Measurements from ENCODE around the gene THSD4.

Gene THSD4

GRCh38 chr15:71515375-71516186, 400.3 kb downstream of the THSD4 start:
- no peak for DNase-seq

GRCh38 chr15:71517751-71518150, 402.5 kb downstream of the THSD4 start:
- no peak for DNase-seq

- no peak for DNase-seq
Measured at GRCh38 chr15:71518661-71519060, 403.4 kb downstream of the THSD4 start.

- DNase-seq = no peak
Measured at GRCh38 chr15:71526060-71526820, 411.0 kb downstream of the THSD4 start.

- DNase-seq = no peak
Measured at GRCh38 chr15:71529361-71529760, 414.1 kb downstream of the THSD4 start.

- no peak for DNase-seq
Measured at GRCh38 chr15:71530116-71530515, 414.8 kb downstream of the THSD4 start.

- DNase-seq = no peak
Measured at GRCh38 chr15:71532994-71533393, 417.7 kb downstream of the THSD4 start.

- no peak for DNase-seq
Measured at GRCh38 chr15:71538181-71538580, 422.9 kb downstream of the THSD4 start.

- DNase-seq = no peak
Measured at GRCh38 chr15:71541746-71542145, 426.5 kb downstream of the THSD4 start.

GRCh38 chr15:71542836-71543235, 427.6 kb downstream of the THSD4 start:
- DNase-seq = no peak

GRCh38 chr15:71543413-71543812, 428.1 kb downstream of the THSD4 start:
- no peak for DNase-seq

GRCh38 chr15:71545223-71545760, 430.0 kb downstream of the THSD4 start:
- DNase-seq = no peak

GRCh38 chr15:71545923-71546322, 430.7 kb downstream of the THSD4 start:
- DNase-seq = no peak

GRCh38 chr15:71547011-71547410, 431.7 kb downstream of the THSD4 start:
- no peak for DNase-seq

GRCh38 chr15:71548401-71548807, 433.1 kb downstream of the THSD4 start:
- no peak for DNase-seq

- no peak for DNase-seq
Measured at GRCh38 chr15:71549091-71549490, 433.8 kb downstream of the THSD4 start.

GRCh38 chr15:71549697-71550096, 434.4 kb downstream of the THSD4 start:
- DNase-seq = no peak

- no peak for DNase-seq
Measured at GRCh38 chr15:71551566-71551965, 436.3 kb downstream of the THSD4 start.

GRCh38 chr15:71559098-71559497, 443.8 kb downstream of the THSD4 start:
- no peak for DNase-seq

- no peak for DNase-seq
Measured at GRCh38 chr15:71559616-71560015, 444.3 kb downstream of the THSD4 start.

GRCh38 chr15:71562251-71562650, 447.0 kb downstream of the THSD4 start:
- DNase-seq = no peak

GRCh38 chr15:71564217-71564616, 448.9 kb downstream of the THSD4 start:
- DNase-seq = no peak

GRCh38 chr15:71565006-71565405, 449.7 kb downstream of the THSD4 start:
- DNase-seq = no peak

- DNase-seq = no peak
Measured at GRCh38 chr15:71565631-71566160, 450.4 kb downstream of the THSD4 start.

Measured in activated naive CD4-positive, alpha-beta T cell treated with Interleukin-2 at 50 U/mL for 16 hours (primary cell).